ENCODE measurements around the gene LRRC15. TPM values are rescaled to one million over a fixed set of nuclear protein-coding genes. Genes with fewer than 3 reads are reported as not detected.

The LRRC15 gene
- total RNA-seq, 1 donor from 2014 or later = not detected

- Mint-ChIP-seq H3K4me1 (no peaks in the 10 kb centered on the region), H3K27me3 (no peaks in the 10 kb centered on the region), H3K27ac (peak overlapping the region; percentile 84), H3K4me3 (peak overlapping the region; percentile 70), H3K9me3 (peaks cover 2% of the 10 kb centered on the region), H3K36me3 (ENCODE audit: low read depth) (no peaks in the 10 kb centered on the region)
- POLR2A ChIA-PET = interaction anchor here (0.5 to 3.0 kb wide), 11 partner anchors 10 to 603 kb away, joined by 3 to 21 read pairs (median 6); partner anchors contain the start of gene HES1
- intact Hi-C loops (cut with micrococcal nuclease) = loop anchor here (1.0 to 5.0 kb wide), 5 partner anchors 104 to 437 kb away; no protein-coding TSS in a partner anchor
- no peak for TF ChIP-seq CTCF (IDR thresholded peaks at IDR 0.05)
- CTCF ChIA-PET = interaction anchor here (1.1 to 2.5 kb wide), 4 partner anchors 10 to 641 kb away, joined by 4 to 11 read pairs (median 4); no protein-coding TSS in a partner anchor
- ATAC-seq (ENCODE audit: low read depth) = peak; percentile 61
- peak; percentile 51 for DNase-seq
Observed at GRCh38 chr3:194306109-194306686, 63.3 kb downstream of the LRRC15 start.

- POLR2A ChIA-PET = interaction anchor here (0.5 to 3.0 kb wide), 9 partner anchors 10 to 603 kb away, joined by 3 to 21 read pairs (median 9); partner anchors contain the start of gene HES1
- CTCF ChIA-PET = interaction anchor here (1.0 to 2.5 kb wide), 5 partner anchors 10 to 640 kb away, joined by 3 to 11 read pairs (median 4); no protein-coding TSS in a partner anchor
- H3K9me3 Mint-ChIP-seq = peaks cover 2% of the 10 kb centered on the region
- TF ChIP-seq CTCF (IDR thresholded peaks at IDR 0.05) = no peak
- DNase-seq = no peak
- H3K36me3 Mint-ChIP-seq (ENCODE audit: low read depth) = no peaks in the 10 kb centered on the region
- ATAC-seq (ENCODE audit: low read depth) = no peak
- intact Hi-C loops (cut with micrococcal nuclease) = loop anchor here (1.0 to 5.0 kb wide), 5 partner anchors 103 to 437 kb away; no protein-coding TSS in a partner anchor
- H3K4me3 Mint-ChIP-seq = no peak overlapping the region
- H3K27ac Mint-ChIP-seq = peak overlapping the region; percentile 84
- H3K4me1 Mint-ChIP-seq = no peaks in the 10 kb centered on the region
- H3K27me3 Mint-ChIP-seq = no peaks in the 10 kb centered on the region
Observed at GRCh38 chr3:194305356-194306108, 64.0 kb downstream of the LRRC15 start.

Other genes starting within 250 kb of the LRRC15 start
- gene HES1, start 233.6 kb downstream of the LRRC15 start, total RNA-seq = 5.0 and 5.9 TPM in 2 replicates
- not detected in 2 replicates for gene CPN2, start 18.4 kb downstream of the LRRC15 start, total RNA-seq
- 0.18 and 0.22 TPM in 2 replicates for gene GP5, start 29.5 kb upstream of the LRRC15 start, total RNA-seq
- 79.8 and 91.9 TPM in 2 replicates for gene ATP13A3, start 117.3 kb upstream of the LRRC15 start, total RNA-seq